Ishikawa (cell line): ENCODE data around the gene FER.

Experiments
- CEBPB ChIP-seq: IDR thresholded peaks from 2 replicates; pipeline ENCODE4 v1.6.1; 2012
- CREB1 ChIP-seq: IDR thresholded peaks from 2 replicates; pipeline ENCODE4 v1.6.1; 2012; ENCODE audit warnings: low read depth
- EGR1 ChIP-seq: IDR thresholded peaks from 2 replicates; pipeline ENCODE4 v1.6.1; 2012
- EP300 ChIP-seq: IDR thresholded peaks from 2 replicates; pipeline ENCODE4 v1.6.1; 2012; ENCODE audit warnings: borderline replicate concordance
- FOXM1 ChIP-seq: IDR thresholded peaks from 2 replicates; pipeline ENCODE4 v1.6.1; 2012; ENCODE audit warnings: low read depth, borderline replicate concordance
- MAX ChIP-seq: IDR thresholded peaks from 2 replicates; pipeline ENCODE4 v1.6.1; 2012
- NFIC ChIP-seq: IDR thresholded peaks from 2 replicates; pipeline ENCODE4 v1.6.1; 2012
- RAD21 ChIP-seq: IDR thresholded peaks from 2 replicates; pipeline ENCODE4 v1.6.1; 2012; ENCODE audit warnings: low read depth
- TAF1 ChIP-seq: IDR thresholded peaks from 2 replicates; pipeline ENCODE4 v1.6.1; 2012; ENCODE audit warnings: low read depth, mild to moderate bottlenecking
- TCF12 ChIP-seq: IDR thresholded peaks from 2 replicates; pipeline ENCODE4 v1.6.1; 2012; ENCODE audit warnings: low read depth
- YY1 ChIP-seq: IDR thresholded peaks from 2 replicates; pipeline ENCODE4 v1.6.1; 2012; ENCODE audit warnings: low read depth
- ZBTB7A ChIP-seq: IDR thresholded peaks from 2 replicates; pipeline ENCODE4 v1.6.1; 2012; ENCODE audit warnings: low read depth
- TF ChIP-seq, protein P1 (sequence below): IDR thresholded peaks from 2 replicates; pipeline ENCODE4 v1.6.1; 2012; ENCODE audit warnings: low read depth, mild to moderate bottlenecking
- TF ChIP-seq, protein P2 (sequence below): IDR thresholded peaks from 2 replicates; pipeline ENCODE4 v1.6.1; 2012

DNA sequence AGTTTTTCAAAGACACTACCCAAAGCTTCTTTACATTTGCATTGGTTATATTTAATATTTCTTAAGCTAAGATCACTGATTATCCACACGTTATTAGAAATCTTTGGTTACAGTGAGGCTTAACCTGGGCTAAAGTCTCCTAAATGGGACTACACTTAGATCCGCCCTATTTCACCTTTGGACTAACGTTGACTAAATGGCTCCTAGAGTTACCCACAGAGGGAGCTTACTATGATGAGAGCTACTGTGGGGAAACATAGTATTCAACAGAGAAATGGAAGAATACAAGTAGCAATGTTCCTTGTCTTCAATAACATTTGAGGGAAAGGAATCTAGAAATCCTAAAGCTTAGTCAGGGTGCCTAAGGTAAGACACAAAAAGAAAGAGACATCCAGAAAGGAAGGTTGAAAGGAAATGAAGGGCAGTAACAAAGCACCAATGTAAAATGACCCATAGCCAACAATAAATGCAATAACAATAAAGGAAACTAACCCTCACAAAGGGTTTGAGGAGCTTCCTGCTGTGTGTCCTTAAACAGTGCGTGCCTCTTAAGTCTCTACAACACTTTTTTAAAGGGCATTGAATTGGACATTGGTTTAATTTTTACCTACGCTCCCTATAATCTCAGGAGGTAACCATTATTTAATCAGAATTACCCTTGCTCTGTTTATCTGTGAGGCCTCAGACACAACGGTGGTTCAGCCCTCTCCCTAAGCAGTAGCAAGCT is 445.0 kb downstream of the FER start:
- TF ChIP-seq, protein P1, sequence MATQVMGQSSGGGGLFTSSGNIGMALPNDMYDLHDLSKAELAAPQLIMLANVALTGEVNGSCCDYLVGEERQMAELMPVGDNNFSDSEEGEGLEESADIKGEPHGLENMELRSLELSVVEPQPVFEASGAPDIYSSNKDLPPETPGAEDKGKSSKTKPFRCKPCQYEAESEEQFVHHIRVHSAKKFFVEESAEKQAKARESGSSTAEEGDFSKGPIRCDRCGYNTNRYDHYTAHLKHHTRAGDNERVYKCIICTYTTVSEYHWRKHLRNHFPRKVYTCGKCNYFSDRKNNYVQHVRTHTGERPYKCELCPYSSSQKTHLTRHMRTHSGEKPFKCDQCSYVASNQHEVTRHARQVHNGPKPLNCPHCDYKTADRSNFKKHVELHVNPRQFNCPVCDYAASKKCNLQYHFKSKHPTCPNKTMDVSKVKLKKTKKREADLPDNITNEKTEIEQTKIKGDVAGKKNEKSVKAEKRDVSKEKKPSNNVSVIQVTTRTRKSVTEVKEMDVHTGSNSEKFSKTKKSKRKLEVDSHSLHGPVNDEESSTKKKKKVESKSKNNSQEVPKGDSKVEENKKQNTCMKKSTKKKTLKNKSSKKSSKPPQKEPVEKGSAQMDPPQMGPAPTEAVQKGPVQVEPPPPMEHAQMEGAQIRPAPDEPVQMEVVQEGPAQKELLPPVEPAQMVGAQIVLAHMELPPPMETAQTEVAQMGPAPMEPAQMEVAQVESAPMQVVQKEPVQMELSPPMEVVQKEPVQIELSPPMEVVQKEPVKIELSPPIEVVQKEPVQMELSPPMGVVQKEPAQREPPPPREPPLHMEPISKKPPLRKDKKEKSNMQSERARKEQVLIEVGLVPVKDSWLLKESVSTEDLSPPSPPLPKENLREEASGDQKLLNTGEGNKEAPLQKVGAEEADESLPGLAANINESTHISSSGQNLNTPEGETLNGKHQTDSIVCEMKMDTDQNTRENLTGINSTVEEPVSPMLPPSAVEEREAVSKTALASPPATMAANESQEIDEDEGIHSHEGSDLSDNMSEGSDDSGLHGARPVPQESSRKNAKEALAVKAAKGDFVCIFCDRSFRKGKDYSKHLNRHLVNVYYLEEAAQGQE: no peak
- TF ChIP-seq TAF1 (no peak), MAX (no peak), CREB1 (no peak), TCF12 (no peak), NFIC (no peak), FOXM1 (no peak), RAD21 (no peak), YY1 (no peak), EP300 (no peak), ZBTB7A (no peak), CEBPB (no peak), EGR1 (no peak)
- TF ChIP-seq, protein P2, sequence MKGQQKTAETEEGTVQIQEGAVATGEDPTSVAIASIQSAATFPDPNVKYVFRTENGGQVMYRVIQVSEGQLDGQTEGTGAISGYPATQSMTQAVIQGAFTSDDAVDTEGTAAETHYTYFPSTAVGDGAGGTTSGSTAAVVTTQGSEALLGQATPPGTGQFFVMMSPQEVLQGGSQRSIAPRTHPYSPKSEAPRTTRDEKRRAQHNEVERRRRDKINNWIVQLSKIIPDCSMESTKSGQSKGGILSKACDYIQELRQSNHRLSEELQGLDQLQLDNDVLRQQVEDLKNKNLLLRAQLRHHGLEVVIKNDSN: no peak
